T-helper 1 cell (primary cell): ENCODE results near the gene STX18.

Source experiments
- DNase-seq, 5 donors: peaks; one replicate each; pipeline ENCODE4 v3.0.0-alpha.2; 2012 to 2020

The STX18 gene

GRCh38 chr4:4415806-4416805 is 125.7 kb downstream of the STX18 start:
- no peak for DNase-seq

DNA sequence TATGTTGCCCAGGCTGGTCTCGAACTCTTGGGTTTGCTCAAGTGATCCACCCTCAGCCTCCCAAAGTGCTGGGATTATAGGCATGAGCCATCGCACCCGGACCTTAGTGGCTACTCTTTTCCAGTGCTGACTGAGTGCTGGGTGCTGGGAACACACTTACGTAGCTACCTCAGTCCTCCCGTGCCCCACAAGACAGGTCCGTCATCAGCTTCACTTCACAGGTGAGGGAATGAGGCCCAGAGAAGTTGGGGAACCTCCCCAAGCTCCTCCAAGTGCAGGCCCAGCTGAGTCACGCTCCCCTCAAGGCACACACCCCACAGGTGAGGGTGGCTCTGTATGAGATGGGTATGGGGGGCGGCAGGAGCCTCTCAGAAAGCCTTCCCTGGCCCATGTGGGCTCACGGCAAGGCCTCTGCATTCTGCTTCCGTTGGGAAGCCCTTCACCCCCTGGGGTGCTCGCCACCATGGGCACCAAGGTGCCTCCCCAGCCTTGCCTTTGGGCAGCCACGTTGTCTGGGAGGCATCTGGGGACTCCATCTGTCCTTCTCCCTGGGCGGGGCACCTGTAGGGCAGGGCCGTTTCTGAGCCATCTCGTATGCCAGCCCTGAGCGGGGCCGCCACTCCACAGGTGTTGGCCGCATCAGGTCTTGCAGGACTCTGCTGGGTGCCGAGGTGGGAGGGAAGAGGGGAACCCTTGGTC is 126.6 kb downstream of the STX18 start:
- DNase-seq: no peak

- no peak for DNase-seq
These were observed 128.0 kb downstream of the STX18 start for GRCh38 chr4:4413806-4414205.

- DNase-seq: no peak
These were observed 128.5 kb downstream of the STX18 start for GRCh38 chr4:4413373-4413725.

GRCh38 chr4:4412641-4413372 is 129.0 kb downstream of the STX18 start:
- DNase-seq: no peak

GRCh38 chr4:4411906-4412305 is 129.9 kb downstream of the STX18 start:
- no peak for DNase-seq

DNA sequence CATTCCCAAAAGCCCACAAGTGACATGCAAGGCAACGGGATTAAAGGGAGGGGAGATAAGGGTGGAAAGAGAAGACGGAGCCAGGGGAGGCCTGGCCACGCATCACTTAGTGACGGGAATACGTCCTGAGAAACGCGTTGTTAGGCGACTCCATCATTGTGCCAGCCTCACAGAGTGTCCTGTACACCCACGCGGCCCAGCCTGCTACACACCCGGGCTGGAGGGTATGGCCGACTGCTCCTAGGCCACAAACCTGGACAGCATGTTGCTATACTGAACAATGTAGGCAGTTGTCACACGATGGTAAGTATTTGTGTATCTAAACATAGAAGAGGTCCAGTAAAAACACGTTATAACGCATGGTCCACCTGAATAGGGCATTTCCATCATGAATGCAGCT is 131.6 kb downstream of the STX18 start:
- DNase-seq: no peak

- no peak for DNase-seq
These were observed 132.3 kb downstream of the STX18 start for GRCh38 chr4:4409416-4410115.

GRCh38 chr4:4408576-4409335 is 133.1 kb downstream of the STX18 start:
- no peak for DNase-seq

- DNase-seq: no peak
These were observed 133.7 kb downstream of the STX18 start for GRCh38 chr4:4408132-4408523.

DNA sequence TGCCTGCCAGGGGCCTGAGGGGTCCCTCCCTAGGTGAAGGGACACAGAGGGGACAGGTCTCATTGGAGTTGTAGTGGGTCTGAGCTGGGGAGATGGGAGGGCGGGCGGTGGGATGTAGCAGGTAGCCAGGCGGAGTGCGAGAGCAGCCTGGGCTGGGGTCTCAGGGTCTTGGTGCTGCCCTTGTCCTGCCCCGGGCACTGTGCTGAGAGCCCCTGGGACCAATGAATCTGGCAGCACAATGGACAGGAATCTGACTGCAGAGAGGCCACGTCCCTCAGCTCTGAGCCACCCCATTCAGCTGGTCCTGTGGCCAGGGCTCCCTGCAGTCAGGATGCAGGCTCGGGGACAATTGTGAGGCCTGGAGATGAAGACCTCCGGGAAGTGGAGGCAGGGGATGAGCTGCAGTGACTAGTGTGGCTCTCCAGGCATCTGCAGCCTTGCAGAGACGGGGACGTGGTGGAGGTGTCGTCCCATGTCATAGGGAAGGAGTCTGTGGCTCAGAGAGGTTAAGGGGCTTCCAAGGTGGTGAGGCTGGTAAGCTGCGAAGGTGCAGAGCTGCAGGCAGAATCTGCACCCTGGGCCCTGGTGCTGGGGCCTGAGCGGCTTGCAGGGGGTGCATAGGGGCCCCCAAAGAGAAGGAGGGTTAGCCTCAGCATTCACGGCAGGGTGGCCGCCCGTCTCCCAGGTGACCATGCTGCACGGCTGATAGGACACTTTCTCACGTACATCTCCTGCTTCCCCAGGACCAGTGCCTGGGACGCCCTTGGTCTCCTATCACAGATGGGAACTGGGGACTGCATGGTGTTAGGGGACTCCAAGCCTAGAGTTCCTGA is 134.3 kb downstream of the STX18 start:
- DNase-seq: no peak

DNA sequence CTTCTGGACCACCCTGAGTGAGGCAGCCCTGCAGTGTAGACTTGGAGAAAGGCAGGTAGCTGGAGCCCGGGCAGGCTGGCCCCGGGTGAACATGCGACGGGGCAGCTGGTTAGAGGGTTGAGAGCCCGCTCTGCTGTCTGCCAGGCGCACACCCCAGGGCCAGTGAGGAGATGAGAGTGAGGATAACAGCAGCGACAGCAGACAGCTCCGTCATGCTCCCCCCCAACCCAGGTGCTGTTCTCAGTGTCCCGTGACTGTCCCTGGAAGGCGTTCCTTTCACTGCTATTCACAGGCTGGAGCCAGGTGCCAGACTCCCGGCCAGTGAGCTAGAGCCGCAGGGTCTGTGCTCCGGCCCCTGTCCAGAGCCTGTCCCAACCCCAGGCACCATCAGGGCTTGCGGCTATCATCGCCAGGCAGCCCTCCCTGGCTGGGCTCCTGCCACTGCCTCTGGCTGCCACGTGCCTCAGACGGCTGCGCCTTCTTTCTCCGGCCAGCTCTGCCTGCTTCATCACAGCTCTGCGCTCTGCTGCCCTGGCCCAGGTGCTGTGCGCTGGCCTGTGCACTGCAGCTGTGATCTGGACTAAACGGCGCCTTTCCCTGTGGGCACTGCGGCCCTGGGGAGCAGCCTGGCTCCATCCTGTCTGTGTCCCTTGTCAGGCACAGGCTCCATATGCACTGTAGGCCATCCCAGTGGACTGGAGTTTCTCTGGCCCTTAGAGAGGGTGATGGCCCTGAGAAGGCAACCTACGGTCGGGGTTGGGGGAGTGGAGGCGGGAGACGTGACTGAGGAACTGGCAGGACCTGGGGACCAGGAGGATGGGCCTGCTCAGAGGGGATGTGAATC is 135.2 kb downstream of the STX18 start:
- no peak for DNase-seq

DNA sequence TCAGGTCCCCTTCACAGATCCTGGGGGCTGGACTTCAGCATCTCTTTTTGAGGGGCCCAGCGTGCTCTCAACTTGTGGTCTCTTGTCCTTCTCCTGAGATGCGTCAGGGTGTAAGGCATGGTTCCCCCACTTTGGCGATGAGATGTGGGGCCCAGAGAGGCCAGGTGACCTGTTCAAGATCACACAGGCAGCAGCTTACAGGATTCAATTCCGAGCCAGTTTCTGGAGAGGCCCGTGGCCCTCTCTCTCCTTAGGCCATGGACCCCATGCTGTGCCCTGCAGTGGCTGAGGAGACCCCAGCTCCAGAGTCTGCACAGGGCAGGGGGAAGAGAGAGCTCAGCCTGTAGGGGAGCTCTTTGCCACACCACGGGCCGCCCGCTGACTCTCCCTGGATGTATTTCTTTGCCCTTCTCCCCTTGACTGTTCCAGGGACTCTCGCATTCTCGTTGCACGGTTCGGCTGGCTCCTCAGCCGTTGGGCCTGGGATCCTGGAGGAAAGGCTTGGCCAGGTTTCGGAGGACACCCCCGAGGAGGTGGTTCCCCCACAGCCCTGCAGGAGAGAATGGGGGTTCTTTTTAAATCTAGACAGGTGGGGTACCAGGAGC is 136.4 kb downstream of the STX18 start:
- no peak for DNase-seq

DNA sequence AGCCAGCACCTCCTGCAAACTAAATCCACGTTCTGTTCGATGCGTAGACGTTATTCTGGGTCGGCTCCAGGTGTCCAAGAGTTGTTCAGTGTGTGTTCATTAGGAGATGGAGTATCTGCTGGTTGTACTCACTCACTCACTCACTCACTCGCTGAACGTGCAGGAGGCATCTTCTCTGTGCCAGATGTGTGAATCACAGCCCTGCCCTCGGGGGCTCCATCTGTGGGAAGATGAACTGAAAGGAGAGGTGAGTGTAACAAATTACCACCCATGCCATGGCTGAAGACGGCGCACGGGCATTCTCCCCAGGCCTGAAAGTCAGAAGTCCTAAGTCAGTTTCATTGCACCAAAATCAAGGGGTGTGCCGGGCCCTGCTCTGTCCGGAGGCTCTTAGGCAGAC is 138.9 kb downstream of the STX18 start:
- no peak for DNase-seq

- DNase-seq: no peak
These were observed 140.8 kb downstream of the STX18 start for GRCh38 chr4:4401036-4401435.

DNA sequence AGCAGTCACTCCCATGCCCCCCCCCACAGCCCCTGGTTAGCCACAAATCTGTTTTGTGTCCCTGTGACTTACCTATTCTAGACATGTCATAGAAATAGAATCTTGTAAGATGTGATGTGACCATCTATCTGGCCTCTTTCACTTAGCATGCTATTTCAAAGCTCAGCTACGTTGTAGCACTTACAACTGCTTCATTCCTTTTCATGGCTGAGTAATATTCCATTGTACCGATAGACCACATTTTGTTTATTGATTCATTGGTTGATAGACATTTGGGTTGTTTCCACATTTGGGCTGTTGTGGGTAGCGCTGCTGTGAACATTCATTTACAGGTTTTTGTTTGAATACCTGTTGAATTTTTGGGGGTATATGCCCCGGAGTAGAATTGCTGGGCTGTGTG is 143.4 kb downstream of the STX18 start:
- DNase-seq: no peak

GRCh38 chr4:4397441-4397819 is 144.4 kb downstream of the STX18 start:
- DNase-seq: no peak

- no peak for DNase-seq
These were observed 145.0 kb downstream of the STX18 start for GRCh38 chr4:4396628-4397440.
